ENCODE results near the gene POLE.

The POLE gene

DNA sequence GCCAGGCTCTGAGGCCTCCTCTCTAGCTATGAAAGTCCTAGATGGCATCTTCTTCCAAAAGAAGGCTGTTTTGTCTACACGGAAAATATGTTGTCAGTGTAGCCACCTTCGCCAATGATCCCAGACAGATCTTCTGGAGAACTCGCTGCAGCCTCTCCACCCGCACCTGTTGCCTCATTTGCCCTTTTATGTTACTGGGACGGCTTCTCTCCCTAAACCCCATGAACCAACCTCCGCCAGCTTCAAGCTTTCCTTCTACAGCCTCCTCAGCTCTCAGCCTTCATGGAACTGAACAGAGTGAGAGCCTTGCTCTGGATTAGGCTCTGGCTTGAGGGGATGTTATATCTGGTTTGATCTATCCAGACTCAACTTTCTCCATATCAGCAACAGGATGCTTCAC is 57.8 kb downstream of the POLE start:
- DNase-seq (ENCODE audit: low spot score), result no peak

GRCh38 chr12:132625731-132626430 is 61.3 kb downstream of the POLE start:
- no peak for DNase-seq (ENCODE audit: low spot score)

- DNase-seq (ENCODE audit: low spot score), result no peak
Observed at GRCh38 chr12:132624910-132625630, 62.1 kb downstream of the POLE start.

DNA sequence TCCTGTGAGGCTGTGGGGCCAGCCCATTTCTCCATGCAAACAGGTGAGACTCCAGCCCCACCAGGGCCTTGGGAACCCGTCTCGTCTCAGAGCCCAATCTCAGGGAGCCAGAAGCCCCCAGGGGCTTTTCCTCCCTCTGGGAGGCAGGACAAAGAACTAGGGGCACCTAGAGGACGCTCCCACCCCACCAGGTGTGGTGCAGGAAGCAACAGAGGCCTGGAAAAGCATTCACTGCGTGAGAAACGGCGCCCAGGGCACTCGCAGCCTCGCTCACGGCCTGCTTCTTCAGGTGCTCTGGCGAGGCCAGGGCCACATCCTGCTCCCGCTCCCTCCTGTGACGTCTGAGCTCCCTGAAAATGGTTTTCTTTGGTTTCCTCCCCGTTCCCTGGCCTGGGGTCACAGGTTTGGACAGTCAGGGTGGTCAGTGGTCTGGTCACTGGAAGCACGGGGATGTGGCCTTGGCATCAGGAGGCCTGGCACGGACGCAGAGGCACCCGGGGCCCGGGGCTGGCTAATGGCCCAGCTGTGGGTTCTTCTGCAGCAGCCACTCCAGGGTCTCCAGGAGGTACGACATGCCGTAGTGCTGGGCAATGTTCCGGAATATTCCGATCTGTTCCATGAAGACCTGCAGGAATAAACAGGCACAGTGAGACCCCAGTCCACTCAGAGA is 62.8 kb downstream of the POLE start:
- no peak for DNase-seq (ENCODE audit: low spot score)

DNA sequence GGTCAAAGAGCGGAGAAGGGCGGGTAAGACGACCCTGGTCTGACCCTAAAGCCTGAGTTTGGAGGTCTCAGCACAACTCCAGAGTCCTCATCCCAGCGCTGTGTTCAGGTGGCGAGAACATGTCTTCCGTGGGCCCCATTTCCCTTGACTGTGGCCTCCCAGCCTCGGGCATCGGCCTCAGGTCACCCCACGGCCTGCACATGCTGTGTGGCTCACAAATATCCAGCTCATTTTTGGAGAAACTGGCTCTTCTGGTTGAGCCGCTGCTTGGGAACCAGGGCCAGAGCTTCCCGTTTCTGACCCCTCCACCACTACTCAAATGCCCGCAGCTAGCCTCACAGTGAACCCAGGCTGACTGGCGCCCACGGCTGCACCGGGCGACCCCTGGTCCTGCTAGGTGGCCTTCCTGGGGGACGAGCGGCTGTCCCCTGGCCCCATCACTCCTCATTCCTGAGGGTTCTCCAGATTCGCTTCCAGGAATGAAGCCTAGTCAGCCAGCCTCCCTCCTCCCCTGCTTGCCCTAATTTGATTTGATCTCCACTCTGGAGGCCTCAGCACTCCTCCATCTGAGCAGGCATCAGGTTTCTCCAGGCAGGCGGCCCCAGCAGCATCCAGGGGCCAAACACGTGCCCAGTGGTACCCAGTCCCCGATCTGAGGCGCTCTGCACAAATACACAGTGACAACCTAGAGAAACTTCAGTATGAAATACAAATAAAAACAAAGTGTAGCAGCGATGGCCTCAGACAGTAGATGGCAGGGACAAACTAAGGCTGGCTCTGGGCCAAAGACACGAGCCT is 63.9 kb downstream of the POLE start:
- no peak for DNase-seq (ENCODE audit: low spot score)

GRCh38 chr12:132622437-132623071 is 64.6 kb downstream of the POLE start:
- DNase-seq (ENCODE audit: low spot score), result no peak

GRCh38 chr12:132621657-132622435 is 65.3 kb downstream of the POLE start:
- DNase-seq (ENCODE audit: low spot score), result no peak

DNA sequence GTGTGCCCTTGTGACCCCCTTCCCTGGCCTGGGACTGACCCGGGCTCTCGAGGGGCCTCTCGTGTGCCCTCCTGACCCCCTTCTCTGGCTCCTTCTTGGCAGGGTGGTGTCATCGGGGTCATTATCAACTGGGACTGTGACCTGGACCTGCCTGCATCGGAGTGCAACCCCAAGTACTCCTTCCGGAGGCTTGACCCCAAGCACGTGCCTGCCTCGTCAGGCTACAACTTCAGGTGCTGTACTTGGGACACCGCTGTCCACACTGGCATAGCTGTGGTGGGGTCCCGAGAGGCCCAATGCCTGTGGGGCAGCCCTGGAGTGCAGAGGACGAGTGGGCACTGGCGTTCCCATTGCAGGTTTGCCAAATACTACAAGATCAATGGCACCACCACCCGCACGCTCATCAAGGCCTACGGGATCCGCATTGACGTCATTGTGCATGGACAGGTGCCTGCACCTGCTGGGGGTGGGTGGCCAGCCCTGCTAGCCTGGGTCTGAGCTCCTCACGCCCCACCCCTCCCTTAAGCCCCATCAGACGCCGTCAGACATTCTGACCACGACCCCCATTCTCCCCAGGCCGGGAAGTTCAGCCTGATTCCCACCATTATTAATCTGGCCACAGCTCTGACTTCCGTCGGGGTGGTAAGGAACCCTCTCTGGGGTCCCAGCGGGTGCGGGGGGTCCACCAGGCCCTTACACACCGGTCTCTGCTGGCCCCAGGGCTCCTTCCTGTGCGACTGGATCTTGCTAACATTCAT is 66.1 kb downstream of the POLE start:
- DNase-seq (ENCODE audit: low spot score), result no peak

GRCh38 chr12:132620113-132620898 is 66.8 kb downstream of the POLE start:
- no peak for DNase-seq (ENCODE audit: low spot score)

GRCh38 chr12:132619386-132620112 is 67.6 kb downstream of the POLE start:
- DNase-seq (ENCODE audit: low spot score), result peak; percentile 64

- DNase-seq (ENCODE audit: low spot score), result no peak
Observed at GRCh38 chr12:132619071-132619385, 68.1 kb downstream of the POLE start.

DNA sequence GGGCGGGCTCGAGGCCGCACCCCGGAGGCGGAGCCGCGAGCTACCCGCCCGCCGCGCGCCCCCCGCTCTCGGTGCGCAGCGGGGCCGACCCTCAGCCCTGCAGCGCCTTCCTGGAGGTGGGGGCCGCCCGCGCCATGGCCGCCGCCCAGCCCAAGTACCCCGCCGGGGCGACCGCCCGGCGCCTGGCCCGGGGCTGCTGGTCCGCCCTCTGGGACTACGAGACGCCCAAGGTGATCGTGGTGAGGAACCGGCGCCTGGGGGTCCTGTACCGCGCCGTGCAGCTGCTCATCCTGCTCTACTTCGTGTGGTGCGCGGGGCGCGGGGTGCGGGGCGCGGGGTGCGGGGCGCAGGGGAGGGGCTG is 68.5 kb downstream of the POLE start, which contains the start of gene P2RX2:
P2RX2 (plus strand) TSS at position 94 of the 361 bp plus-strand sequence; CDS start at position 135, 41 bp downstream.
- DNase-seq (ENCODE audit: low spot score), result peak; percentile 67

GRCh38 chr12:132617822-132618682 is 69.1 kb downstream of the POLE start:
- peak; percentile 74 for DNase-seq (ENCODE audit: low spot score)

- no peak for DNase-seq (ENCODE audit: low spot score)
Observed at GRCh38 chr12:132617135-132617701, 69.9 kb downstream of the POLE start.

- DNase-seq (ENCODE audit: low spot score), result no peak
Observed at GRCh38 chr12:132615579-132616038, 71.5 kb downstream of the POLE start.

DNA sequence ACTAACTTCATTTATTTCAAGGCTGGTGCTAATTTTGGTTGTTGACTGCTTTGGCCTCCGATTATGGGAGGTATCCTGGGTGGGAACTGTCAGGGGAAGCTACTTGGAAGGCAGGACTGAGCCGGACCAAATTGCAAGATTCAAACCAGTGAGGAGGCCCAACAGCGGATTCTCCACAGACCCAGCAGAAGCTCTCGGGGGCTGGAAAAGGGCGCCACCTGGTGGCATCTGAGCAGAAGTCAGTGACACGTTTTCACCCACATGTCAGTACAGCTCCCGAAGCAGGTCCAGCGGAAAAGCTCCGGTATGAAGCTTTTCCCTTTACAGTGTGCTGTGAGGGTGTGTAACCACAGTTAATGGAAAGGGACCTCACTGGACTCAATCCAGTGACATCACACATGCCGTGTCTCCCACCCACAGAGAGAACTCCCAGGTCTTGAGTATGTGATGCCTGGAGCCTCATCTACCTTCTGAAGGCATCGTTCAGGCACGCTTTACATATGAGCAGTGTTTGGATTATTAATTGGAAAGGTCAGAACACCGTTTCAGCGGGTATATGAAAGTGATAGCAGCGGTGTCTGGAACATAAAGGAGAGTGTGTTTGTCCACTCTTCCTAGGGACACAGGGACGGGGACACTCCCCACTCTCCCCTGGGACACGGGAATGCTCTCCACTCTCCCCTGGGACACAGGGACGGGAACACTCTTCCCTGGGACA is 72.1 kb downstream of the POLE start:
- peak; percentile 86 for DNase-seq (ENCODE audit: low spot score)

DNA sequence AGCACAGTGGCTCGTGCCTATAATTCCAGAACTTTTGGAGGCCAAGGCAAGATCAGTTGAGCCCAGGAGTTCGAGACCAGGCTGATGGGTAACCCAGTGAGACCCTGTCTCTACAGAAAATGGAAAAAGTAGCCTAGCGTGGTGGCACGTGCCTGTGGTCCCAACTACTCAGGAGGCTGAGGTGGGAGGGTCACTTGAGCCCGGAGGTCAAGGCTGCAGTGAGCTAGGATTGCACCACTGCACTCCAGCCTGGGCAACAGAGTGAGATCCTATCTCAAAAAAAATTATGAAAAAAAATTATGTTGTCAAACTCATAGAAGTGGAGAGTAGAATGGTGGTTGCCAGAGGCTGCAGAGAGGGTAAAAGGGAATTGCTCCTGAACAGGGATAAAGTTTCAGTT is 73.1 kb downstream of the POLE start:
- no peak for DNase-seq (ENCODE audit: low spot score)

All from D341Med (cell line).